K562 (cell line): ENCODE results near the gene BCAS3. TPM values are rescaled to one million over a fixed set of nuclear protein-coding genes. Genes with fewer than 3 reads are reported as not detected.

Experiments used
- CLOCK ChIP-seq: fragments of 250-450 bp; sonication (Bioruptor Pico); IDR thresholded peaks from 2 replicates; pipeline ENCODE4 v1.4.0; 2020; ENCODE audit warnings: mild to moderate bottlenecking, moderate library complexity, borderline replicate concordance
- JUND ChIP-seq, 2 experiments: IDR thresholded peaks; 2 replicates in 1 of 2; 3 replicates in 1 of 2; pipeline ENCODE4 v1.6.1; 2011; ENCODE audit warnings: borderline replicate concordance in 2 of 2, low read depth in 2 of 2, low read length in 2 of 2, improper control_type of control experiment in 1 of 2, missing biosample characterization in 1 of 2, missing genetic modification characterization in 1 of 2, missing genetic modification reagents in 1 of 2
- LCOR ChIP-seq: sonication (generic); formaldehyde crosslinking; IDR thresholded peaks from 2 replicates; pipeline ENCODE4 v1.8.0; 2022; ENCODE audit warnings: mild to moderate bottlenecking, missing genetic modification reagents
- NCOA2 ChIP-seq, 2 experiments: fragments of 450-650 bp; IDR thresholded peaks; 2 replicates each; pipeline ENCODE4 v1.6.1; 2018; ENCODE audit warnings: mild to moderate bottlenecking in 2 of 2, moderate library complexity in 1 of 2; ENCODE audit not compliant: partially characterized antibody in 2 of 2
- RAD51 ChIP-seq: fragments of 450-650 bp; IDR thresholded peaks from 2 replicates; pipeline ENCODE4 v1.7.1; 2016; ENCODE audit warnings: low read depth, mild to moderate bottlenecking, borderline replicate concordance
- RBFOX2 ChIP-seq: fragments of 200-400 bp; formaldehyde crosslinking; IDR thresholded peaks from 2 replicates; pipeline ENCODE4 v1.6.1; 2017; ENCODE audit warnings: low read depth, mild to moderate bottlenecking, low read length, moderate library complexity
- SMAD1 ChIP-seq: fragments of 150-350 bp; IDR thresholded peaks from 2 replicates; pipeline ENCODE4 v1.6.1; 2014; ENCODE audit warnings: low read length, low read depth; ENCODE audit not compliant: partially characterized antibody
- polyA plus RNA-seq, 8 experiments: library from polyadenylated mRNA; depleted of rRNA in 4 of 8; stranded (reverse) in 5 of 8; unstranded in 3 of 8; fragments of >200 nt; fragmentation: Nextera tagmentation in 2 of 8; fragmentation: Illumina TruSeq in 1 of 8; extraction: Ambion mirVana in 2 of 8; extraction: Trizol in 1 of 8; gene quantifications; 2 replicates each; pipeline versions ENCODE4 v1.2.1 to v1.2.3, GENCODE V29; 2011 to 2014; ENCODE audit warnings: inconsistent platforms in 1 of 8, missing spikeins in 1 of 8
- total RNA-seq, 7 experiments: library from RNA; depleted of rRNA in 6 of 7; stranded (reverse); fragments of >200 nt in 6 of 7; fragmentation: Illumina TruSeq in 2 of 7; extraction: Trizol in 2 of 7; gene quantifications; 2 replicates each; pipeline versions ENCODE4 v1.2.1 to v1.2.3, GENCODE V29; 2011 to 2021; ENCODE audit warnings: low replicate concordance in 1 of 7
- TF ChIP-seq, protein P1 (sequence below), 2 experiments: fragments of 450-650 bp in 1 of 2; sonication (generic) in 1 of 2; formaldehyde crosslinking in 1 of 2; IDR thresholded peaks; 2 replicates each; pipeline versions ENCODE4 v1.7.1 to v1.9.0; 2016 to 2022; ENCODE audit warnings: inconsistent platforms in 1 of 2, mild to moderate bottlenecking in 1 of 2, missing genetic modification reagents in 1 of 2

The BCAS3 gene
- total and polyA plus RNA-seq, 9 of the 15 experiments (the other 6 are each of a cell fraction or from before 2014, with no cell fraction given) = 1.9 to 5.5 (median 3.5) TPM

- no peak for TF ChIP-seq SMAD1
- no peak for TF ChIP-seq LCOR (CRISPR knock-in tag)
- no peak for TF ChIP-seq JUND (IDR thresholded peaks at IDR 0.05; ENCODE audit: borderline replicate concordance, low read depth, low read length)
- TF ChIP-seq JUND (tag; IDR thresholded peaks at IDR 0.05; ENCODE audit: borderline replicate concordance, low read depth, low read length) = no peak
- no peak for TF ChIP-seq NCOA2 (IDR thresholded peaks at IDR 0.05; ENCODE audit: partially characterized antibody in 2 of 2)
- TF ChIP-seq, protein P1, sequence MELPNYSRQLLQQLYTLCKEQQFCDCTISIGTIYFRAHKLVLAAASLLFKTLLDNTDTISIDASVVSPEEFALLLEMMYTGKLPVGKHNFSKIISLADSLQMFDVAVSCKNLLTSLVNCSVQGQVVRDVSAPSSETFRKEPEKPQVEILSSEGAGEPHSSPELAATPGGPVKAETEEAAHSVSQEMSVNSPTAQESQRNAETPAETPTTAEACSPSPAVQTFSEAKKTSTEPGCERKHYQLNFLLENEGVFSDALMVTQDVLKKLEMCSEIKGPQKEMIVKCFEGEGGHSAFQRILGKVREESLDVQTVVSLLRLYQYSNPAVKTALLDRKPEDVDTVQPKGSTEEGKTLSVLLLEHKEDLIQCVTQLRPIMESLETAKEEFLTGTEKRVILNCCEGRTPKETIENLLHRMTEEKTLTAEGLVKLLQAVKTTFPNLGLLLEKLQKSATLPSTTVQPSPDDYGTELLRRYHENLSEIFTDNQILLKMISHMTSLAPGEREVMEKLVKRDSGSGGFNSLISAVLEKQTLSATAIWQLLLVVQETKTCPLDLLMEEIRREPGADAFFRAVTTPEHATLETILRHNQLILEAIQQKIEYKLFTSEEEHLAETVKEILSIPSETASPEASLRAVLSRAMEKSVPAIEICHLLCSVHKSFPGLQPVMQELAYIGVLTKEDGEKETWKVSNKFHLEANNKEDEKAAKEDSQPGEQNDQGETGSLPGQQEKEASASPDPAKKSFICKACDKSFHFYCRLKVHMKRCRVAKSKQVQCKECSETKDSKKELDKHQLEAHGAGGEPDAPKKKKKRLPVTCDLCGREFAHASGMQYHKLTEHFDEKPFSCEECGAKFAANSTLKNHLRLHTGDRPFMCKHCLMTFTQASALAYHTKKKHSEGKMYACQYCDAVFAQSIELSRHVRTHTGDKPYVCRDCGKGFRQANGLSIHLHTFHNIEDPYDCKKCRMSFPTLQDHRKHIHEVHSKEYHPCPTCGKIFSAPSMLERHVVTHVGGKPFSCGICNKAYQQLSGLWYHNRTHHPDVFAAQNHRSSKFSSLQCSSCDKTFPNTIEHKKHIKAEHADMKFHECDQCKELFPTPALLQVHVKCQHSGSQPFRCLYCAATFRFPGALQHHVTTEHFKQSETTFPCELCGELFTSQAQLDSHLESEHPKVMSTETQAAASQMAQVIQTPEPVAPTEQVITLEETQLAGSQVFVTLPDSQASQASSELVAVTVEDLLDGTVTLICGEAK (IDR thresholded peaks at IDR 0.05) = no peak
- TF ChIP-seq, protein P1 (CRISPR knock-in tag; IDR thresholded peaks at IDR 0.05) = no peak
- TF ChIP-seq RAD51 = no peak
- no peak for TF ChIP-seq RBFOX2
- no peak for TF ChIP-seq CLOCK (CRISPR knock-in tag)
Observed at GRCh38 chr17:60857556-60858080, 180.0 kb downstream of the BCAS3 start (continued).
